ENCODE results near the gene SKOR1.

Gene SKOR1

DNA sequence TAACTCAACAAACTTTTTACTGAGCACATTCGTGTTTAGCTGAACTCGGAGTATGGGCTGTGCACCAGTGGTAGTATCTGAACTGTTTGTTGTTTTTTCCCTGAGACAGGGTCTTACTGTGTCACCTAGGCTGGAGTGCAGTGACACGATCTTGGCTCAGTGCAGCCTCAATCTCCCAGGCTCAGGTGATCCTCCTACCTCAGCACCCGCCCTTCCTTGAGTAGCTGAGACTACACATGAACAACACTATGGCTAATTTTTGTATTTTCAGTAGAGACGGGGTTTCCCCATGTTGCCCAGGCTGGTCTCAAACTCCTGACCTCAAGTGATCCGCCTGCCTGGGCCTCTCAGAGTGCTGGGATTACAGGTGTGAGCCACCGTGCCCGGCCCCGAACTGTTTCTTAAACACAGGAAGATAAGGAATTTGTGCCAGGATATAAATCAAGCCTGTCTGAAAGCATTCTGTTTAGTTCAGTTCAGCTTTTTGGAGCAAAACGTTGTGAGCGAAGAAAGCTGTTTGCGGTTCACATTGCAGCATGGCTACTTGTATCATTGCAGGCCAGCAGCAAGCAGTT is 40.4 kb upstream of the SKOR1 start:
- no peak for DNase-seq (ENCODE audit: low read depth)
- TF ChIP-seq, protein P1, sequence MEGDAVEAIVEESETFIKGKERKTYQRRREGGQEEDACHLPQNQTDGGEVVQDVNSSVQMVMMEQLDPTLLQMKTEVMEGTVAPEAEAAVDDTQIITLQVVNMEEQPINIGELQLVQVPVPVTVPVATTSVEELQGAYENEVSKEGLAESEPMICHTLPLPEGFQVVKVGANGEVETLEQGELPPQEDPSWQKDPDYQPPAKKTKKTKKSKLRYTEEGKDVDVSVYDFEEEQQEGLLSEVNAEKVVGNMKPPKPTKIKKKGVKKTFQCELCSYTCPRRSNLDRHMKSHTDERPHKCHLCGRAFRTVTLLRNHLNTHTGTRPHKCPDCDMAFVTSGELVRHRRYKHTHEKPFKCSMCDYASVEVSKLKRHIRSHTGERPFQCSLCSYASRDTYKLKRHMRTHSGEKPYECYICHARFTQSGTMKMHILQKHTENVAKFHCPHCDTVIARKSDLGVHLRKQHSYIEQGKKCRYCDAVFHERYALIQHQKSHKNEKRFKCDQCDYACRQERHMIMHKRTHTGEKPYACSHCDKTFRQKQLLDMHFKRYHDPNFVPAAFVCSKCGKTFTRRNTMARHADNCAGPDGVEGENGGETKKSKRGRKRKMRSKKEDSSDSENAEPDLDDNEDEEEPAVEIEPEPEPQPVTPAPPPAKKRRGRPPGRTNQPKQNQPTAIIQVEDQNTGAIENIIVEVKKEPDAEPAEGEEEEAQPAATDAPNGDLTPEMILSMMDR (IDR thresholded peaks at IDR 0.05; ENCODE audit: control insufficient read depth, extremely low read depth, insufficient read depth), result no peak
- no peak overlapping the region for H3K4me3 ChIP-seq (ENCODE audit: low read depth, low read length)

DNA sequence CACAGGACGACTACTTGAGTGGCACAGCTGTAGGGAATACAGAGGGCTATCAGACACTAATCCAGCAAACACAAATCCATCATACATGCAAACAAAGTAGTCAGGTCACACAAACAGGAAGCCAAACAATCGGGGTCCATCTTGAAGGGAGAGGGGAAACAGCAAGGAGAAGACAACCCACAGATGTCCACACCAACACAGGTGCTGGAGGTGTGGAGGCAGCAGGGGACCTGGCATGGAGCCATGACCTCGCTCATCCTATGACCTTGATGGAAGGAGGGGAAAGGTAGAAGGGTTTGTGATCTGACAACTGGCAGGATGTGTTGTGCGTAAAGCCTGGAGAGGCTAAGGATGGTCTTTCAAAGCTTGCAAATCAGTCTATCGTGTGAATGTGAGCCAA is 39.9 kb upstream of the SKOR1 start:
- TF ChIP-seq, protein P1 (IDR thresholded peaks at IDR 0.05; ENCODE audit: control insufficient read depth, extremely low read depth, insufficient read depth), result no peak
- no peak overlapping the region for H3K4me3 ChIP-seq (ENCODE audit: low read depth, low read length)

DNA sequence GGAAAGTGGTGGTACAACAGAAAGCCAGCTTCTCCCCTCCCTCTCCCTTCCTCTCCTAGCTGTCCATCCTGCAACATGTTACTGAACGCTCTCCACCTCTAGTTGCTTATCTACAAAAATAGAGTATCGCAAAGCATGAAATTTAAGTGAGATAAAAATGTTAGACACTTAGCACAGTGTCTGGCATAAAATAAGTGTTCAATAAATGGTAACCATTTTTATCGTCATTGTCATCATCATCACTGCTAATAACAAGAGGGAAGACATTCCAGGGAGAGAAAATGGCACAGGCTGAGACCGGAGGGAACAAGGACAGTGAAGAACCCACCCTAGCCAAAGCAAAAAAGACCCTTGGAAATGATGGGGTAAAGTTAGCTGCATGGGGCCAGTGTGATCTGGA is 38.7 kb upstream of the SKOR1 start:
- TF ChIP-seq, protein P1 (IDR thresholded peaks at IDR 0.05; ENCODE audit: control insufficient read depth, extremely low read depth, insufficient read depth), result no peak
- no peak overlapping the region for H3K4me3 ChIP-seq (ENCODE audit: low read depth, low read length)
- no peak for DNase-seq (ENCODE audit: low read depth)

More for the DNA sequence above, 39.9 kb upstream of the SKOR1 start:
- no peak for DNase-seq (ENCODE audit: low read depth)

DNA sequence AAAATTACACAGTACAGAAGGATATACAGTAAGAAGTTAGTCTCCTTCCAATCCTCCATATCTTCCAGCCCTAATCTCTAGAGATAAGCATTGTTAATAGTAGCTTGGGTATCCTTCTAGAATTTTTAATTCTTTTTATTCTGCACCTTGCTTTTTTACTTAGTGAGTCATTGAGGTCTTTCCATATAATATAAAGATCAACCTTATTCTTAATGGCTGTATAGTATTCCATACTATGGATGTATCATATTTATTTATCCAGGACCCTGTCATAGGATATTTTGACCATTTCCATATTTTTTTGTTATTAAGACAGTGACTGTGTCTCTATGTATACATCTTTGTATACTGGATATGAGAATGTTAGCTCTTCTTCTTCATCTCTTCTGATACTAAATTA is 36.3 kb upstream of the SKOR1 start:
- H3K4me3 ChIP-seq (ENCODE audit: low read depth, low read length), result no peak overlapping the region
- no peak for DNase-seq (ENCODE audit: low read depth)
- TF ChIP-seq, protein P1 (IDR thresholded peaks at IDR 0.05; ENCODE audit: control insufficient read depth, extremely low read depth, insufficient read depth), result no peak

DNA sequence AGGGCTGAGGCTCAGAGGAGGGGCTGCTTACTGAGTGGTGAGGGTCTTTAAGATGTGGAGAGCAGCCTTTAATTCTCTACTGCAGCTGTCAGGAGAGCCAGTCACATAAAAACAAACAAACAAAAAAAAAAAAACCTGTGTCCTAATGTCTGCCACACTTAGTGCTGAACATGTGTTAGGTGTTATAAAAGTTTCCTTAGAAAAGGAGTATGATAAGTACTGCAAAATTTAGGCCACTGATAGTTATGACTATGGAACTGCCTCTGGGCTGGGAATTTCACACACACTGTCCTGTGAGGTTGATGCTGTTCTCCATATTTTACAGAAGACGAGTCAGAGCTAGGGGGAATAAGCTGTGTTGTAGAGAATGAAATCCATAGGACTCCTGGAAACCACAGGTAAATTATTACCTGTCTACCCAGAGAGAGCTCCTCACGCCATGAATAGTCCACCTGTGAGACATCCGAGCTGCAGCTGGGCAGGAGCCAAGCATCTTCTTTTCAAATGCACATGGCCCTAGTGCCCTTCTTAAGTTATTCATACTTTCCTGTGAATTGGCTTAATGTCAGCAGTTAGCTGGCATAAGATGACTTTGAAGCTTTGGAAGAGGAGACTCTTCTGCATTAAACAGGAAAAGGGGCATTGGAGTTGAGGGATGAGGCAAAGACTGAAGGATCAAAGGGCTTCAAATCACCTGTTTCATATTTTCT is 34.5 kb upstream of the SKOR1 start:
- TF ChIP-seq, protein P1 (IDR thresholded peaks at IDR 0.05; ENCODE audit: control insufficient read depth, extremely low read depth, insufficient read depth), result no peak
- DNase-seq (ENCODE audit: low read depth), result no peak
- no peak overlapping the region for H3K4me3 ChIP-seq (ENCODE audit: low read depth, low read length)

DNA sequence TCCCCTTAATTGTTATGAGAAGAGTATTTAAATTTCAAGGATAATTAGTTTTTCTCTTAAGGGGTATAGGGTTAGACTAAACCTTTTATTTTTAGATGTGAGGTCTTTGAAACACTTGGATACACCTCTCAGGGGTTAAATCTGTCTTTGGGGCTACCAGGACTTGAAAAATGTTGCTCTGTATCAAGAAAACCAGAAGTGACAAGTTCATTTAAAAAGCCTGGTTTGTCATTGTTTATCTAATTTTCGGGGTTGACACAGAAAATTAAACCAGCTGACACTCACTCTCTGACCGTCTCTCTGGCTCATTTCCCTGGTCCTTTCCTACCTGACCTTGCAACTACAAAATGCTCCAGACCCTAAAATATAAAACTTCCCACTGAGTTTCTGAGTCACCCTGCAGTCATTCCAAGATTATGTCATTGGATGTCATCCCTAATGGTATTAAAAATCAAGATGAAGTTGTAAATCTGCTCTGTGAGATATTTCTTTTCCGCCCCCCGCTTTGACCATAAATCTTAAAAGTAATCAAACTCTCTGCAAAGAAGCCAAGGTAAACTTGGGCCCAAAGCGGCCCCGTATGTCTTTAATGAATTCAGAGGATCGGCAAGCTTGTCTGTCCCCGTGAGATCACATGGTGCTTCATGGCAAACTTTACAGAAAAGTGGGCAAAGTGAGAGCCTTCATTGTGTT is 32.9 kb upstream of the SKOR1 start:
- TF ChIP-seq, protein P1 (IDR thresholded peaks at IDR 0.05; ENCODE audit: control insufficient read depth, extremely low read depth, insufficient read depth), result no peak
- DNase-seq (ENCODE audit: low read depth), result no peak

More for the DNA sequence above, 32.9 kb upstream of the SKOR1 start:
- no peak overlapping the region for H3K4me3 ChIP-seq (ENCODE audit: low read depth, low read length)
